PC-3 (cell line): Measurements from ENCODE around the gene COL8A1.

Experiments used
- EZH2 ChIP-seq: fragments of 300-600 bp; sonication (generic); IDR thresholded peaks from one replicate; pipeline ENCODE4 v1.6.1; 2017; ENCODE audit warnings: antibody characterized with exemption, mild to moderate bottlenecking, low read length; ENCODE audit not compliant: unreplicated experiment
- TF ChIP-seq, protein P1 (sequence below): fragments of 300-600 bp; sonication (generic); conservative IDR thresholded peaks from 2 replicates; pipeline ENCODE4 v1.5.1; 2017; ENCODE audit warnings: antibody characterized with exemption, low read depth, mild to moderate bottlenecking, low read length

DNA sequence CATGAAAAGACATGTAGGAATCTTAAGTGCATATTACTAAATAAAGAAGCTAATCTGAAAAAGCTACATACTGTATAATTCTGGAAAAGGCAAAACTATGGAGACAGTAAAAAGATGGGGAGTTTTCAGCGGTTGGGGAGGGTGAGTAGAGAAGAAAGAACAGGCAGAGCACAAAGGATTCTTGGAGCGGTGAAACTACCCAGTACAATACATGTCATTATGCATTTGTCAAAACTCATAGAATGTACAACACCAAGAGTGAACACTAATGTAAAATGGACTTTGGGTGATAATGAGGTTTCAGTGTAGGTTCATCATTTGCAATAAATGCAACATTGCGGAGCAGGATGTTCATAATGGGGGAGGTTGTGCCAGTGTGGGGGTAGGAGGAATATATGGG lies 133.8 kb downstream of the COL8A1 start:
- TF ChIP-seq, protein P1, sequence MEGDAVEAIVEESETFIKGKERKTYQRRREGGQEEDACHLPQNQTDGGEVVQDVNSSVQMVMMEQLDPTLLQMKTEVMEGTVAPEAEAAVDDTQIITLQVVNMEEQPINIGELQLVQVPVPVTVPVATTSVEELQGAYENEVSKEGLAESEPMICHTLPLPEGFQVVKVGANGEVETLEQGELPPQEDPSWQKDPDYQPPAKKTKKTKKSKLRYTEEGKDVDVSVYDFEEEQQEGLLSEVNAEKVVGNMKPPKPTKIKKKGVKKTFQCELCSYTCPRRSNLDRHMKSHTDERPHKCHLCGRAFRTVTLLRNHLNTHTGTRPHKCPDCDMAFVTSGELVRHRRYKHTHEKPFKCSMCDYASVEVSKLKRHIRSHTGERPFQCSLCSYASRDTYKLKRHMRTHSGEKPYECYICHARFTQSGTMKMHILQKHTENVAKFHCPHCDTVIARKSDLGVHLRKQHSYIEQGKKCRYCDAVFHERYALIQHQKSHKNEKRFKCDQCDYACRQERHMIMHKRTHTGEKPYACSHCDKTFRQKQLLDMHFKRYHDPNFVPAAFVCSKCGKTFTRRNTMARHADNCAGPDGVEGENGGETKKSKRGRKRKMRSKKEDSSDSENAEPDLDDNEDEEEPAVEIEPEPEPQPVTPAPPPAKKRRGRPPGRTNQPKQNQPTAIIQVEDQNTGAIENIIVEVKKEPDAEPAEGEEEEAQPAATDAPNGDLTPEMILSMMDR, result no peak
- no peak for TF ChIP-seq EZH2
